KMS-11 (cell line): ENCODE measurements around the gene ATP2B1.

Experiments used
- H2AFZ ChIP-seq: fragments of 200-600 bp; sonication (generic); 2 replicates; pipeline ENCODE4 v1.6.1; 2016; ENCODE audit warnings: antibody characterized with exemption, mixed run types, low read depth
- H3K27ac ChIP-seq: fragments of 200-600 bp; sonication (generic); 2 replicates; pipeline ENCODE4 v1.6.1; 2016; ENCODE audit warnings: mild to moderate bottlenecking, mixed run types
- H3K27me3 ChIP-seq: fragments of 200-600 bp; sonication (generic); 2 replicates; pipeline ENCODE4 v1.6.1; 2017; ENCODE audit warnings: mild to moderate bottlenecking, low read depth, mixed run types, moderate library complexity; ENCODE audit not compliant: insufficient read depth
- H3K36me3 ChIP-seq: fragments of 200-600 bp; sonication (generic); 2 replicates; pipeline ENCODE4 v1.6.1; 2017; ENCODE audit warnings: mild to moderate bottlenecking, mixed run types; ENCODE audit not compliant: insufficient read depth
- H3K4me1 ChIP-seq: fragments of 200-600 bp; sonication (generic); 2 replicates; pipeline ENCODE4 v1.6.1; 2016; ENCODE audit warnings: mild to moderate bottlenecking, low read depth, mixed run types; ENCODE audit not compliant: poor library complexity, severe bottlenecking
- H3K4me2 ChIP-seq: fragments of 200-600 bp; sonication (generic); 2 replicates; pipeline ENCODE4 v1.7.0; 2016; ENCODE audit warnings: mild to moderate bottlenecking, mixed run types
- H3K4me3 ChIP-seq: fragments of 200-600 bp; sonication (generic); IDR thresholded peaks from 2 replicates; pipeline ENCODE4 v1.6.1; 2017; ENCODE audit warnings: low read depth, low read length, mixed read lengths; ENCODE audit not compliant: insufficient read depth
- H3K79me2 ChIP-seq: fragments of 200-600 bp; sonication (generic); 2 replicates; pipeline ENCODE4 v1.6.1; 2016; ENCODE audit warnings: low read depth, mixed run types; ENCODE audit not compliant: insufficient read depth
- H3K9ac ChIP-seq: fragments of 200-600 bp; sonication (generic); 2 replicates; pipeline ENCODE4 v1.6.1; 2016; ENCODE audit warnings: mild to moderate bottlenecking, mixed run types
- H4K20me1 ChIP-seq: fragments of 200-600 bp; sonication (generic); 2 replicates; pipeline ENCODE4 v1.6.1; 2016; ENCODE audit warnings: mild to moderate bottlenecking, mixed run types; ENCODE audit not compliant: insufficient read depth
- TF ChIP-seq, protein P1 (sequence below): fragments of 200-600 bp; sonication (generic); conservative IDR thresholded peaks from 2 replicates; pipeline ENCODE4 v1.6.1; 2017; ENCODE audit warnings: low read depth, mild to moderate bottlenecking, antibody characterized with exemption, low read length, moderate library complexity, mixed read lengths

The ATP2B1 gene

GRCh38 chr12:89556976-89557375 is 151.7 kb downstream of the ATP2B1 start:
- Histone ChIP-seq H3K9ac (no peak overlapping the region), H3K79me2 (no peaks in the 10 kb centered on the region), H3K4me3 (no peak overlapping the region), H2AFZ (no peak overlapping the region), H3K36me3 (no peaks in the 10 kb centered on the region), H3K27ac (no peak overlapping the region), H3K4me1 (no peaks in the 10 kb centered on the region), H3K4me2 (no peak overlapping the region), H3K27me3 (no peaks in the 10 kb centered on the region), H4K20me1 (no peaks in the 10 kb centered on the region)
- TF ChIP-seq, protein P1, sequence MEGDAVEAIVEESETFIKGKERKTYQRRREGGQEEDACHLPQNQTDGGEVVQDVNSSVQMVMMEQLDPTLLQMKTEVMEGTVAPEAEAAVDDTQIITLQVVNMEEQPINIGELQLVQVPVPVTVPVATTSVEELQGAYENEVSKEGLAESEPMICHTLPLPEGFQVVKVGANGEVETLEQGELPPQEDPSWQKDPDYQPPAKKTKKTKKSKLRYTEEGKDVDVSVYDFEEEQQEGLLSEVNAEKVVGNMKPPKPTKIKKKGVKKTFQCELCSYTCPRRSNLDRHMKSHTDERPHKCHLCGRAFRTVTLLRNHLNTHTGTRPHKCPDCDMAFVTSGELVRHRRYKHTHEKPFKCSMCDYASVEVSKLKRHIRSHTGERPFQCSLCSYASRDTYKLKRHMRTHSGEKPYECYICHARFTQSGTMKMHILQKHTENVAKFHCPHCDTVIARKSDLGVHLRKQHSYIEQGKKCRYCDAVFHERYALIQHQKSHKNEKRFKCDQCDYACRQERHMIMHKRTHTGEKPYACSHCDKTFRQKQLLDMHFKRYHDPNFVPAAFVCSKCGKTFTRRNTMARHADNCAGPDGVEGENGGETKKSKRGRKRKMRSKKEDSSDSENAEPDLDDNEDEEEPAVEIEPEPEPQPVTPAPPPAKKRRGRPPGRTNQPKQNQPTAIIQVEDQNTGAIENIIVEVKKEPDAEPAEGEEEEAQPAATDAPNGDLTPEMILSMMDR, result no peak

DNA sequence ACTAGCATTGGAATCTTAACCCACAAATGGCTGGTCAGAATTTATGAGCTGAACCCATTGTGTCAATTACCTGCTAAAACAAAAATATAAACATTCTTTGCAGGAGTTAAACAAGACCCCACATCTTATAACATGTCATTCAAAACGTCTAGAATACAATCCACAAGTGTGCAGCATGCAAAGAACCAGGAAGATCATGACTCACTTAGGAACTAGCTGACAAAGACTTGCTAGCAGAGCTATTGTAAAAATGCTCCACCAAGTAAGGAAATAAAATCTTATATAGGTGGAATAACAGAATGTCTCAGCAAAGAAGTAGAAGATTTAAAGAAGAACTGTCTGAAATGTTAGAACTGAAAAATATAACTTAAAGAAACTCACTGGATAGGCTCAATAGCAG is 156.3 kb downstream of the ATP2B1 start:
- Histone ChIP-seq H3K79me2 (no peaks in the 10 kb centered on the region), H3K9ac (no peak overlapping the region), H2AFZ (no peak overlapping the region), H3K4me2 (no peak overlapping the region), H3K27ac (no peak overlapping the region), H3K4me3 (no peak overlapping the region), H4K20me1 (no peaks in the 10 kb centered on the region), H3K4me1 (no peaks in the 10 kb centered on the region), H3K36me3 (no peaks in the 10 kb centered on the region), H3K27me3 (no peaks in the 10 kb centered on the region)
- TF ChIP-seq, protein P1, result no peak

GRCh38 chr12:89551747-89552146 is 156.9 kb downstream of the ATP2B1 start:
- no peak overlapping the region for H3K4me2 ChIP-seq
- H3K9ac ChIP-seq, result no peak overlapping the region
- H3K27ac ChIP-seq, result no peak overlapping the region
- no peak overlapping the region for H3K4me3 ChIP-seq
- H2AFZ ChIP-seq, result no peak overlapping the region
- no peaks in the 10 kb centered on the region for H3K27me3 ChIP-seq
- no peaks in the 10 kb centered on the region for H3K79me2 ChIP-seq
- H3K4me1 ChIP-seq, result no peaks in the 10 kb centered on the region
- no peaks in the 10 kb centered on the region for H4K20me1 ChIP-seq
- TF ChIP-seq, protein P1, result no peak
- H3K36me3 ChIP-seq, result no peaks in the 10 kb centered on the region

DNA sequence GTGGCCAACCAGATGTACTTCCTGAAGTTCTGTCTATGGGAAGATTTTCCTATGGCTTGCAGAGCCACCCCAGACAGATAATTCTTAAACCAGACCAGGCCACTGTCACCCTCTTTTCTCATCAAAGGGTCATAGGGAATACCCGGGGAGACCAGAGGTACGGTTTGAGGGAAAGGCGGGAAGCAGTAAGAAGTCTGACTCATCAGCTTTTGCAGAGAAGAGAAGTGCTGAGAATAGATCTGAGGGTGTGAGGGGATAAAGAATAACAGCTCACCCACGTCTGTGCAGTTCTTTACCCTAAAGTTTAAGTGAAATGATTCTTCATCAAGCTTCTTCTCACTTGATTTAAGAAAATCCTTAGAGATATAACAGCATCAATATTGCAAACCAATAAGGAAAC is 161.5 kb downstream of the ATP2B1 start:
- no peaks in the 10 kb centered on the region for H3K79me2 ChIP-seq
- no peaks in the 10 kb centered on the region for H3K4me1 ChIP-seq
- no peak overlapping the region for H3K4me2 ChIP-seq
- H3K27me3 ChIP-seq, result no peaks in the 10 kb centered on the region
- TF ChIP-seq, protein P1, result no peak
- no peak overlapping the region for H2AFZ ChIP-seq
- no peak overlapping the region for H3K4me3 ChIP-seq
- H4K20me1 ChIP-seq, result no peaks in the 10 kb centered on the region
- H3K9ac ChIP-seq, result no peak overlapping the region
- H3K36me3 ChIP-seq, result no peaks in the 10 kb centered on the region
- no peak overlapping the region for H3K27ac ChIP-seq
